SK-N-SH treated with all-trans-retinoic acid at 6 μM for 48 hours (cell line): Measurements from ENCODE around the gene APBA2.
"Not testable (repeated sequence)": the region's sequence is repeated elsewhere in the genome, so short reads cannot be mapped to it uniquely, and the experiment has no call there.

Experiments used
- ATAC-seq: fragments of 200-7000 bp; cut with Tn5 transposase; 3 replicates; pipeline ENCODE4 v1.9.1; 2020; ENCODE audit warnings: mild to moderate bottlenecking, moderate library complexity
- ARNTL ChIP-seq: fragments of 450-650 bp; formaldehyde crosslinking; IDR thresholded peaks from 2 replicates; pipeline ENCODE4 v1.5.0; 2020; ENCODE audit warnings: low read depth, mild to moderate bottlenecking, moderate library complexity, borderline replicate concordance
- CSDC2 ChIP-seq: fragments of 250-450 bp; sonication (Bioruptor Pico); IDR thresholded peaks from 2 replicates; pipeline ENCODE4 v1.5.0; 2020; ENCODE audit warnings: mild to moderate bottlenecking, moderate library complexity
- CSRNP3 ChIP-seq: fragments of 250-450 bp; sonication (Bioruptor Pico); IDR thresholded peaks from 2 replicates; pipeline ENCODE4 v1.5.1; 2021; ENCODE audit warnings: mild to moderate bottlenecking, moderate library complexity
- ESRRG ChIP-seq: fragments of 250-450 bp; sonication (Bioruptor Pico); IDR thresholded peaks from 2 replicates; pipeline ENCODE4 v1.6.1; 2021; ENCODE audit warnings: mild to moderate bottlenecking
- GLIS3 ChIP-seq: fragments of 250-450 bp; sonication (Bioruptor Pico); IDR thresholded peaks from 2 replicates; pipeline ENCODE4 v1.5.0; 2020; ENCODE audit warnings: mild to moderate bottlenecking, moderate library complexity
- ISL1 ChIP-seq: fragments of 250-450 bp; sonication (Bioruptor Pico); IDR thresholded peaks from 2 replicates; pipeline ENCODE4 v2.1.2; 2022; ENCODE audit warnings: mild to moderate bottlenecking, moderate library complexity
- PATZ1 ChIP-seq: fragments of 250-450 bp; sonication (Bioruptor Pico); IDR thresholded peaks from 2 replicates; pipeline ENCODE4 v1.8.0; 2020; ENCODE audit warnings: mild to moderate bottlenecking, moderate library complexity, borderline replicate concordance
- POU6F1 ChIP-seq: fragments of 250-450 bp; sonication (Bioruptor Pico); IDR thresholded peaks from 2 replicates; pipeline ENCODE4 v1.8.0; 2021; ENCODE audit warnings: low read depth, mild to moderate bottlenecking, moderate library complexity, borderline replicate concordance
- PPARA ChIP-seq: fragments of 250-450 bp; sonication (Bioruptor Pico); IDR thresholded peaks from 2 replicates; pipeline ENCODE4 v1.5.0; 2020; ENCODE audit warnings: mild to moderate bottlenecking, borderline replicate concordance
- RARB ChIP-seq: fragments of 250-450 bp; sonication (Bioruptor Pico); IDR thresholded peaks from 2 replicates; pipeline ENCODE4 v1.8.0; 2021; ENCODE audit warnings: mild to moderate bottlenecking, moderate library complexity
- SNAI2 ChIP-seq: fragments of 250-450 bp; sonication (Bioruptor Pico); IDR thresholded peaks from 2 replicates; pipeline ENCODE4 v1.5.0; 2020; ENCODE audit warnings: mild to moderate bottlenecking, moderate library complexity
- TCF4 ChIP-seq: fragments of 250-450 bp; sonication (Bioruptor Pico); IDR thresholded peaks from 2 replicates; pipeline ENCODE4 v1.8.0; 2021; ENCODE audit warnings: mild to moderate bottlenecking, moderate library complexity, borderline replicate concordance
- ZC3H10 ChIP-seq: fragments of 250-450 bp; sonication (Bioruptor Pico); IDR thresholded peaks from 2 replicates; pipeline ENCODE4 v1.5.1; 2021; ENCODE audit warnings: mild to moderate bottlenecking, moderate library complexity
- ZFP3 ChIP-seq: fragments of 250-450 bp; sonication (Bioruptor Pico); IDR thresholded peaks from 2 replicates; pipeline ENCODE4 v1.5.0; 2020; ENCODE audit warnings: mild to moderate bottlenecking, moderate library complexity
- ZFP30 ChIP-seq: fragments of 450-650 bp; formaldehyde crosslinking; IDR thresholded peaks from 2 replicates; pipeline ENCODE4 v1.5.0; 2022; ENCODE audit warnings: mild to moderate bottlenecking, moderate library complexity
- ZNF565 ChIP-seq: fragments of 450-650 bp; formaldehyde crosslinking; conservative IDR thresholded peaks from 2 replicates; pipeline ENCODE4 v1.5.0; 2020; ENCODE audit warnings: low read depth, mild to moderate bottlenecking, moderate library complexity
- ZNF70 ChIP-seq: fragments of 450-650 bp; formaldehyde crosslinking; IDR thresholded peaks from 2 replicates; pipeline ENCODE4 v1.5.0; 2020; ENCODE audit warnings: mild to moderate bottlenecking, moderate library complexity
- ZNF8 ChIP-seq: fragments of 450-650 bp; formaldehyde crosslinking; IDR thresholded peaks from 2 replicates; pipeline ENCODE4 v1.5.0; 2020; ENCODE audit warnings: mild to moderate bottlenecking, moderate library complexity
- TF ChIP-seq, protein P1 (sequence below): fragments of 250-450 bp; sonication (Bioruptor Pico); IDR thresholded peaks from 2 replicates; pipeline ENCODE4 v1.5.0; 2020; ENCODE audit warnings: mild to moderate bottlenecking, moderate library complexity
- TF ChIP-seq, protein P2 (sequence below): fragments of 250-450 bp; sonication (Bioruptor Pico); IDR thresholded peaks from 2 replicates; pipeline ENCODE4 v1.5.1; 2020; ENCODE audit warnings: low read depth, mild to moderate bottlenecking, moderate library complexity

APBA2 gene

GRCh38 chr15:29159771-29160455 lies 274.1 kb downstream of the APBA2 start:
- TF ChIP-seq RARB (no peak), ZFP30 (CRISPR knock-in tag) (no peak), ZNF565 (CRISPR knock-in tag) (no peak), GLIS3 (CRISPR knock-in tag) (no peak), ZNF70 (CRISPR knock-in tag) (no peak), TCF4 (CRISPR knock-in tag) (no peak), PPARA (CRISPR knock-in tag) (no peak), CSRNP3 (CRISPR knock-in tag) (no peak), ZFP3 (no peak), CSDC2 (no peak), SNAI2 (no peak), PATZ1 (CRISPR knock-in tag) (no peak), ARNTL (no peak)
- TF ChIP-seq, protein P1, sequence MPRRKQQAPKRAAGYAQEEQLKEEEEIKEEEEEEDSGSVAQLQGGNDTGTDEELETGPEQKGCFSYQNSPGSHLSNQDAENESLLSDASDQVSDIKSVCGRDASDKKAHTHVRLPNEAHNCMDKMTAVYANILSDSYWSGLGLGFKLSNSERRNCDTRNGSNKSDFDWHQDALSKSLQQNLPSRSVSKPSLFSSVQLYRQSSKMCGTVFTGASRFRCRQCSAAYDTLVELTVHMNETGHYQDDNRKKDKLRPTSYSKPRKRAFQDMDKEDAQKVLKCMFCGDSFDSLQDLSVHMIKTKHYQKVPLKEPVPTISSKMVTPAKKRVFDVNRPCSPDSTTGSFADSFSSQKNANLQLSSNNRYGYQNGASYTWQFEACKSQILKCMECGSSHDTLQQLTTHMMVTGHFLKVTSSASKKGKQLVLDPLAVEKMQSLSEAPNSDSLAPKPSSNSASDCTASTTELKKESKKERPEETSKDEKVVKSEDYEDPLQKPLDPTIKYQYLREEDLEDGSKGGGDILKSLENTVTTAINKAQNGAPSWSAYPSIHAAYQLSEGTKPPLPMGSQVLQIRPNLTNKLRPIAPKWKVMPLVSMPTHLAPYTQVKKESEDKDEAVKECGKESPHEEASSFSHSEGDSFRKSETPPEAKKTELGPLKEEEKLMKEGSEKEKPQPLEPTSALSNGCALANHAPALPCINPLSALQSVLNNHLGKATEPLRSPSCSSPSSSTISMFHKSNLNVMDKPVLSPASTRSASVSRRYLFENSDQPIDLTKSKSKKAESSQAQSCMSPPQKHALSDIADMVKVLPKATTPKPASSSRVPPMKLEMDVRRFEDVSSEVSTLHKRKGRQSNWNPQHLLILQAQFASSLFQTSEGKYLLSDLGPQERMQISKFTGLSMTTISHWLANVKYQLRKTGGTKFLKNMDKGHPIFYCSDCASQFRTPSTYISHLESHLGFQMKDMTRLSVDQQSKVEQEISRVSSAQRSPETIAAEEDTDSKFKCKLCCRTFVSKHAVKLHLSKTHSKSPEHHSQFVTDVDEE = no peak
- TF ChIP-seq, protein P2, sequence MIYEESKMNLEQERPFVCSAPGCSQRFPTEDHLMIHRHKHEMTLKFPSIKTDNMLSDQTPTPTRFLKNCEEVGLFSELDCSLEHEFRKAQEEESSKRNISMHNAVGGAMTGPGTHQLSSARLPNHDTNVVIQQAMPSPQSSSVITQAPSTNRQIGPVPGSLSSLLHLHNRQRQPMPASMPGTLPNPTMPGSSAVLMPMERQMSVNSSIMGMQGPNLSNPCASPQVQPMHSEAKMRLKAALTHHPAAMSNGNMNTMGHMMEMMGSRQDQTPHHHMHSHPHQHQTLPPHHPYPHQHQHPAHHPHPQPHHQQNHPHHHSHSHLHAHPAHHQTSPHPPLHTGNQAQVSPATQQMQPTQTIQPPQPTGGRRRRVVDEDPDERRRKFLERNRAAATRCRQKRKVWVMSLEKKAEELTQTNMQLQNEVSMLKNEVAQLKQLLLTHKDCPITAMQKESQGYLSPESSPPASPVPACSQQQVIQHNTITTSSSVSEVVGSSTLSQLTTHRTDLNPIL (CRISPR knock-in tag) = no peak
- no peak for ATAC-seq

- ATAC-seq = no peak
- TF ChIP-seq CSRNP3 (CRISPR knock-in tag) (no peak), PATZ1 (CRISPR knock-in tag) (no peak), GLIS3 (CRISPR knock-in tag) (no peak), ZFP3 (no peak), CSDC2 (no peak), ZC3H10 (no peak), SNAI2 (no peak), TCF4 (CRISPR knock-in tag) (no peak), ZFP30 (CRISPR knock-in tag) (no peak), ZNF70 (CRISPR knock-in tag) (no peak), ESRRG (CRISPR knock-in tag) (no peak), PPARA (CRISPR knock-in tag) (no peak), ZNF8 (CRISPR knock-in tag) (no peak), POU6F1 (CRISPR knock-in tag) (no peak), ISL1 (CRISPR knock-in tag) (no peak)
- TF ChIP-seq, protein P2 (CRISPR knock-in tag) = no peak
These were observed 276.6 kb downstream of the APBA2 start for GRCh38 chr15:29162411-29162810.

DNA sequence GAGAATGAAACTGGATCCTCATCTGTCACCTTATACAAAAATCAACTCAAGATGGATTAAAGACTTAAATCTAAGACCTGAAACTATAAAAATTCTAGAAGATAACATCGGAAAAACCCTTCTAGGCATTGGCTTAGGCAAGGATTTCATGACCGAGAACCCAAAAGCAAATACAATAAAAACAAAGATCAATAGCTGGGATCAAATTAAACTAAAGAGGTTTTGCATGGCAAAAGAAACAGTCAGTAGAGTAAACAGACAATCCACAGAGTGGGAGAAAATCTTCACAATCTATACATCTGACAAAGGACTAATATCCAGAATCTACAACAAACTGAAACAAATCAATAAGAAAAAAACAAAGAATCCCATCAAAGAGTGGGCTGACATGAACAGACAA lies 281.3 kb downstream of the APBA2 start:
- ATAC-seq = not testable (repeated sequence)
